CD14-positive monocyte (primary cell): ENCODE data around the gene ELMO1. TPM values are rescaled to one million over a fixed set of nuclear protein-coding genes. Genes with fewer than 3 reads are reported as not detected.

Experiments used
- DNase-seq, 3 donors: peaks; one replicate each; pipeline ENCODE4 v3.0.0-alpha.2; 2011 to 2022
- H2AFZ ChIP-seq: 2 replicates; pipeline ENCODE4 v1.6.0; 2012; ENCODE audit warnings: mild to moderate bottlenecking, low read depth, low read length, inconsistent platforms; ENCODE audit not compliant: insufficient read depth, poor library complexity, severe bottlenecking
- H3K27ac ChIP-seq, 2 donors: 1 replicate in 1 of 2; 2 replicates in 1 of 2; pipeline ENCODE4 v1.5.1; 2012 to 2013; ENCODE audit warnings: low read length in 2 of 2, control low read depth in 1 of 2, inconsistent platforms in 1 of 2, low read depth in 1 of 2, mild to moderate bottlenecking in 1 of 2
- H3K27me3 ChIP-seq, 2 donors: one replicate each; pipeline versions ENCODE4 v1.6.0 to v1.6.1; 2011 to 2013; ENCODE audit warnings: low read length in 2 of 2; ENCODE audit not compliant: control insufficient read depth in 2 of 2, insufficient read depth in 2 of 2
- H3K36me3 ChIP-seq, 2 donors: replicated peaks in 1 of 2; 1 replicate in 1 of 2; 2 replicates in 1 of 2; pipeline versions ENCODE4 v1.5.1 to v1.6.1; 2012 to 2013; ENCODE audit warnings: low read length in 2 of 2, control low read depth in 1 of 2, inconsistent platforms in 1 of 2, mild to moderate bottlenecking in 1 of 2; ENCODE audit not compliant: insufficient read depth in 2 of 2, control insufficient read depth in 1 of 2
- H3K4me1 ChIP-seq, 2 donors: 1 replicate in 1 of 2; 2 replicates in 1 of 2; pipeline versions ENCODE4 v1.5.1 to v1.6.1; 2012 to 2013; ENCODE audit warnings: low read length in 2 of 2, control low read depth in 1 of 2, inconsistent platforms in 1 of 2, mild to moderate bottlenecking in 1 of 2, moderate library complexity in 1 of 2; ENCODE audit not compliant: insufficient read depth in 2 of 2, control insufficient read depth in 1 of 2
- H3K4me2 ChIP-seq: replicated peaks from 2 replicates; pipeline ENCODE3; 2012; ENCODE audit warnings: low read length, moderate library complexity, mild to moderate bottlenecking; ENCODE audit not compliant: poor library complexity, severe bottlenecking; ENCODE audit errors: extremely low read depth
- H3K4me3 ChIP-seq, 3 experiments: fragments of 200-600 bp in 1 of 3; sonication (generic) in 1 of 3; replicated peaks in 1 of 3; 1 replicate in 2 of 3; 2 replicates in 1 of 3; pipeline ENCODE4 v1.5.1; 2011 to 2013; ENCODE audit warnings: low read length in 3 of 3, mild to moderate bottlenecking in 3 of 3, control low read depth in 2 of 3, low read depth in 2 of 3, inconsistent platforms in 1 of 3, moderate library complexity in 1 of 3
- H3K79me2 ChIP-seq: 2 replicates; pipeline ENCODE4 v1.6.0; 2012; ENCODE audit warnings: mild to moderate bottlenecking, control low read depth, inconsistent platforms, low read length, moderate library complexity; ENCODE audit not compliant: insufficient read depth
- H3K9ac ChIP-seq: 2 replicates; pipeline ENCODE4 v1.6.0; 2017; ENCODE audit warnings: low read length, mild to moderate bottlenecking; ENCODE audit not compliant: insufficient read depth, poor library complexity, severe bottlenecking
- H3K9me3 ChIP-seq, 2 donors: replicated peaks in 1 of 2; 1 replicate in 1 of 2; 2 replicates in 1 of 2; pipeline versions ENCODE4 v1.5.1 to v1.6.1; 2012 to 2013; ENCODE audit warnings: low read length in 2 of 2, control low read depth in 1 of 2; ENCODE audit not compliant: control insufficient read depth in 1 of 2, insufficient read depth in 1 of 2
- H4K20me1 ChIP-seq: 2 replicates; pipeline ENCODE4 v1.6.0; 2012; ENCODE audit warnings: mild to moderate bottlenecking, low read length, control low read depth, moderate library complexity; ENCODE audit not compliant: insufficient read depth
- H3K27ac Mint-ChIP-seq, 7 donors: one replicate each; pipeline ENCODE4 v1.8.0; 2020; ENCODE audit warnings: mild to moderate bottlenecking in 7 of 7, mixed read lengths in 7 of 7, moderate library complexity in 6 of 7, inconsistent platforms in 2 of 7
- H3K27me3 Mint-ChIP-seq, 3 donors: one replicate each; pipeline ENCODE4 v1.8.0; 2021 to 2022; ENCODE audit warnings: low read depth in 3 of 3, mild to moderate bottlenecking in 3 of 3, mixed read lengths in 3 of 3, moderate library complexity in 3 of 3, inconsistent platforms in 1 of 3
- H3K36me3 Mint-ChIP-seq, 2 donors: one replicate each; pipeline ENCODE4 v1.8.0; 2020; ENCODE audit warnings: mixed read lengths in 2 of 2, inconsistent platforms in 1 of 2, mild to moderate bottlenecking in 1 of 2
- H3K4me1 Mint-ChIP-seq: one replicate; pipeline ENCODE4 v1.8.0; 2020; ENCODE audit warnings: mild to moderate bottlenecking, mixed read lengths
- H3K4me3 Mint-ChIP-seq, 2 donors: one replicate each; pipeline ENCODE4 v1.8.0; 2020; ENCODE audit warnings: mild to moderate bottlenecking in 2 of 2, mixed read lengths in 2 of 2, moderate library complexity in 1 of 2
- H3K9me3 Mint-ChIP-seq, 7 donors: one replicate each; pipeline ENCODE4 v1.8.0; 2020 to 2022; ENCODE audit warnings: mixed read lengths in 7 of 7, mild to moderate bottlenecking in 6 of 7, moderate library complexity in 6 of 7, inconsistent platforms in 2 of 7
- CTCF ChIP-seq: fragments of 200-600 bp; IDR thresholded peaks from one replicate; pipeline ENCODE4 v1.8.0; 2022; ENCODE audit warnings: antibody characterized with exemption, mild to moderate bottlenecking
- WGBS: methylation state at CpG from one replicate; pipeline ENCODE4 v1.1.5; 2013; ENCODE audit warnings: missing lambda C conversion rate; ENCODE audit not compliant: insufficient coverage; 5-methylcytosine and 5-hydroxymethylcytosine counted together
- intact Hi-C, 2 donors: fragments of 100-400 bp; cut with micrococcal nuclease; formaldehyde crosslinking; loops; one replicate each; pipeline versions ENCODE4 v1.15.0 to v1.15.1; 2023
- polyA plus RNA-seq, 3 donors: library from polyadenylated mRNA; depleted of rRNA in 1 of 3; unstranded in 2 of 3; stranded (reverse) in 1 of 3; fragments of 300-500 nt in 2 of 3; fragments of >200 nt in 1 of 3; fragmentation: Illumina TruSeq in 2 of 3; gene quantifications; 1 replicate in 2 of 3; 2 replicates in 1 of 3; pipeline ENCODE4 v1.2.3, GENCODE V29; 2012 to 2021

ELMO1 gene
- polyA plus RNA-seq, 3 donors = 46.6 to 50.2 (median 46.7) TPM

- peaks cover 22% of the 10 kb centered on the region for H3K4me1 Mint-ChIP-seq
- Histone ChIP-seq H3K27me3 (no peaks in the 10 kb centered on the region), H3K4me3 (no peak overlapping the region), H3K9me3 (no peaks in the 10 kb centered on the region), H3K36me3 (no peaks in the 10 kb centered on the region), H3K79me2 (peaks cover 89% of the 10 kb centered on the region), H4K20me1 (peaks cover 99% of the 10 kb centered on the region), H3K4me2 (no peak overlapping the region), H3K4me1 (no peaks in the 10 kb centered on the region), H3K27ac (no peak overlapping the region), H2AFZ (no peak overlapping the region), H3K9ac (no peak overlapping the region)
- H3K4me3 Mint-ChIP-seq = no peak overlapping the region
- no peaks in the 10 kb centered on the region for H3K27me3 Mint-ChIP-seq
- DNase-seq = no peak
- no peak for TF ChIP-seq CTCF
- H3K27ac Mint-ChIP-seq = peak overlapping the region in 2 of 7 donors; percentile 19 to 52
- 92% methylated on average over 1 of the region's 2 CpGs for WGBS
- intact Hi-C loops = no loop called here
- peaks cover 4 to 6% of the 10 kb centered on the region in 2 donors for H3K36me3 Mint-ChIP-seq
- H3K9me3 Mint-ChIP-seq = no peaks in the 10 kb centered on the region
Measured at GRCh38 chr7:37362802-37363201, 85.9 kb downstream of the ELMO1 start.

DNA sequence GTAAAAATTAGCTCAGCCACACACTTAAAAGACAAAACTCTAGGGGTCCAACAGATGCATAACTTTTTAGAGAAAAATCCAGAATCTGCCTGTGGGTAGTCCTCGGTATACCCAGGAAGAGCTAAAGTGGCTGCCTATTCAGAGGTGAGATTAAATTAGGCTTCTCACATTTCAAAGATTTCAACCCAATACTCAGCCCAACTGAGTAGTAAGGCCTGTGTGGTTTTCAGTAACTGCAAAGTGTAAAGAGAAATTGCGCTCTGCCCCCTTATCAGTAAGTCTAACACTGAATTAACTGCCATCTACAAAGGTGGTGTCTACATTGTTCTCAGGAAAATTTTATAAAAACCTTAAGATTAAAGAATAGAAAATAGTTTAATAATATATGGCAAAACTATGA is 88.2 kb downstream of the ELMO1 start:
- H3K4me1 ChIP-seq = peaks cover 2 to 3% of the 10 kb centered on the region in 2 donors
- H3K9me3 ChIP-seq = no peaks in the 10 kb centered on the region
- H3K27ac ChIP-seq = no peak overlapping the region
- no peak for TF ChIP-seq CTCF
- intact Hi-C loops = no loop called here
- no peak overlapping the region for H3K4me3 ChIP-seq
- peaks cover 4 to 6% of the 10 kb centered on the region in 2 donors for H3K36me3 Mint-ChIP-seq
- H3K36me3 ChIP-seq = no peaks in the 10 kb centered on the region
- WGBS = no CpG with 5 or more reads among the region's 2 CpGs
- H3K27me3 ChIP-seq = no peaks in the 10 kb centered on the region
- no peak for DNase-seq
- no peak overlapping the region for H3K27ac Mint-ChIP-seq
- H3K9me3 Mint-ChIP-seq = no peaks in the 10 kb centered on the region
- H4K20me1 ChIP-seq = peaks cover 99% of the 10 kb centered on the region
- H3K4me2 ChIP-seq = no peak overlapping the region
- peaks cover 90% of the 10 kb centered on the region for H3K79me2 ChIP-seq
- H3K4me1 Mint-ChIP-seq = peaks cover 34% of the 10 kb centered on the region
- no peak overlapping the region for H3K9ac ChIP-seq
- no peak overlapping the region for H2AFZ ChIP-seq
- H3K4me3 Mint-ChIP-seq = no peak overlapping the region
- no peaks in the 10 kb centered on the region for H3K27me3 Mint-ChIP-seq
